Lower leg skin (tissue), 4 donors: ENCODE measurements around the gene ALDH7A1. TPM values are rescaled to one million over a fixed set of nuclear protein-coding genes. Genes with fewer than 3 reads are reported as not detected.

Source experiments
- DNase-seq, 2 donors: peaks; one replicate each; pipeline ENCODE4 v3.0.0-alpha.2; 2019; ENCODE audit warnings: low spot score in 2 of 2
- H3K4me3 ChIP-seq: fragments of 200-600 bp; sonication (generic); 2 replicates; pipeline ENCODE4 v1.5.1; 2017; ENCODE audit warnings: mild to moderate bottlenecking, low read depth; ENCODE audit not compliant: poor library complexity, severe bottlenecking
- POLR2A ChIP-seq, 2 donors: fragments of 450-650 bp; IDR thresholded peaks; one replicate each; pipeline ENCODE4 v1.6.1; 2016 to 2017; ENCODE audit warnings: antibody characterized with exemption in 2 of 2, mild to moderate bottlenecking in 1 of 2, moderate library complexity in 1 of 2
- WGBS, 2 donors: methylation state at CpG; one replicate each; pipeline ENCODE4 v1.1.5; 2018; 5-methylcytosine and 5-hydroxymethylcytosine counted together
- intact Hi-C: fragments of 100-400 bp; cut with DNase I; formaldehyde crosslinking; loops from one replicate; pipeline ENCODE4 v1.15.0; 2023; ENCODE audit warnings: low total_unique reads
- total RNA-seq, 4 donors: library from RNA; depleted of rRNA; stranded (reverse); fragments of >200 nt; gene quantifications; one replicate each; pipeline ENCODE4 v1.1.0, GENCODE V29; 2016
- TF ChIP-seq, protein P1 (sequence below), 3 donors: fragments of 450-650 bp; IDR thresholded peaks; one replicate each; pipeline ENCODE4 v1.5.1; 2016; ENCODE audit warnings: antibody characterized with exemption in 3 of 3, mild to moderate bottlenecking in 3 of 3, moderate library complexity in 2 of 3

The ALDH7A1 gene
- total RNA-seq, 4 donors from 2014 or later: 26.1 to 36.2 (median 31.4) TPM

DNA sequence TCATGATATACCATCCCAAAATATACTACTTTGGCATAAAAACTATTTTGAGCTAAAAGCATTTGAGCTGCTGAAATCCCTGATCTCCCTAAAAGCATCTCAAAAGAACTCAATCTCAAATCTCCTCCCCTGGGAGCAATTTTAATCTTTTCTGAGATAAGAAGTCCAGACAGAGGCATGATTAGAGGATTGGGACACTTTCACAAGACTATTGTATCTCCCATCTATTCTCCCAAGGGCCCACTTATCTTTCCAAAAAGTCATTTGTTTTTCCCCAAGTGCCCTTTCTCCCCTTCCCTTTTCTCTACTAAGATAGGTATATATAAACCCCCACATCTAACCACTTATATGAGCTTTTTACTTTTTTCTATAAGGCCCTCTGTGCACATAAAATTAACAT, 79.7 kb downstream of the ALDH7A1 start:
- intact Hi-C loops: no loop called here
- no peak overlapping the region for H3K4me3 ChIP-seq
- TF ChIP-seq, protein P1, sequence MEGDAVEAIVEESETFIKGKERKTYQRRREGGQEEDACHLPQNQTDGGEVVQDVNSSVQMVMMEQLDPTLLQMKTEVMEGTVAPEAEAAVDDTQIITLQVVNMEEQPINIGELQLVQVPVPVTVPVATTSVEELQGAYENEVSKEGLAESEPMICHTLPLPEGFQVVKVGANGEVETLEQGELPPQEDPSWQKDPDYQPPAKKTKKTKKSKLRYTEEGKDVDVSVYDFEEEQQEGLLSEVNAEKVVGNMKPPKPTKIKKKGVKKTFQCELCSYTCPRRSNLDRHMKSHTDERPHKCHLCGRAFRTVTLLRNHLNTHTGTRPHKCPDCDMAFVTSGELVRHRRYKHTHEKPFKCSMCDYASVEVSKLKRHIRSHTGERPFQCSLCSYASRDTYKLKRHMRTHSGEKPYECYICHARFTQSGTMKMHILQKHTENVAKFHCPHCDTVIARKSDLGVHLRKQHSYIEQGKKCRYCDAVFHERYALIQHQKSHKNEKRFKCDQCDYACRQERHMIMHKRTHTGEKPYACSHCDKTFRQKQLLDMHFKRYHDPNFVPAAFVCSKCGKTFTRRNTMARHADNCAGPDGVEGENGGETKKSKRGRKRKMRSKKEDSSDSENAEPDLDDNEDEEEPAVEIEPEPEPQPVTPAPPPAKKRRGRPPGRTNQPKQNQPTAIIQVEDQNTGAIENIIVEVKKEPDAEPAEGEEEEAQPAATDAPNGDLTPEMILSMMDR (IDR thresholded peaks at IDR 0.05): no peak
- TF ChIP-seq POLR2A (IDR thresholded peaks at IDR 0.05): no peak
- no peak for DNase-seq

DNA sequence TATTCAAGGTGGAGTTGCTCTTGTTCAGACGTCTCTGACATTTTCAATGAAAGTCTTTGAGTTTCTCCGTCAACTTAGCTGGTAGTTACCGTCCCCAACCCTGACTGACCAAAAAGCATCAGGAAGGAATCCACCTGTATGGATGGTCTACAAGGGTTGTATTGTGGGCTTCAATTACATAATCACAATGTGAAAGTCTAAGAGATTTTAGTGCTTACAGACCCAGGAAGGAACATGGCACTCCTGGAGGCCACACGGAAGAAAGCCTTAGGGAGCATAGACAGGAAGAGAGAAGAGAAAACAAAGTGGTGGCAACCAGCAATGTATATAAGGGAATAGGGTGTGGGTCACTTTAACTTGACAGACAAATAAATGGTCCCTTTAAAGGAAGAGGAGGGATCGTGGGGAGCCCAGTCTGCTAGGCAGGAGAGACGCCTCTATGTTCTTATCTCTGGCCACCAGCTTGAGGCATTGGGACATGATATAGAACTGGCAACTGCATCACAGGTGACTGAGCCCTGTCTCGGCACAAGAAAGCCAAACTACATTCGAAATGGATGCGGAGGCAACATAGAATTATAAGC, 80.4 kb downstream of the ALDH7A1 start:
- H3K4me3 ChIP-seq: no peak overlapping the region
- WGBS, 2 donors: 89 to 93% methylated on average over 9 of the region's 9 CpGs
- intact Hi-C loops: loop anchor here (5.0 kb wide), 1 partner anchor 1447 kb away; no protein-coding TSS in a partner anchor
- TF ChIP-seq, protein P1 (IDR thresholded peaks at IDR 0.05): no peak
- DNase-seq: no peak

DNA sequence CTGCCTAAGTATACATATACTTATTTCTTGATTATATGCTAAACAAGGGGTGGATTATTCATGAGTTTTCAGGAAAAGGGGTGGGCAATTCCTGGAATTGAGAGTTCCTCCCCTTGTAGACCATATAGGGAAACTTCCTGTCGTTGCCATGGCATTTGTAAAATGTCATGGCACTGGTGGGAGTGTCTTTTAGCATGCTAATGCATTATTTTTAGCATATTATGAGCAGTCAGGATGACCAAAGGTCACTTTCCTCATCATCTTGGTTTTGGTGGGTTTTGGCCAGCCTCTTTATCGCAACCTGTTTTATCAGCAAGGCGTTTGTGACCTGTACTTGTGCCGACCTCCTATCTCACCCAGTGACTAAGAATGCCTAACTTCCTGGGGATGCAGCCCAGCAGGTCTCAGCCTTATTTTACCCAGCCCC, 80.9 kb downstream of the ALDH7A1 start:
- WGBS, 2 donors: 85 to 93% methylated on average over 4 of the region's 4 CpGs
- no peak for TF ChIP-seq POLR2A (IDR thresholded peaks at IDR 0.05)
- TF ChIP-seq, protein P1 (IDR thresholded peaks at IDR 0.05): no peak
- intact Hi-C loops: loop anchor here (5.0 kb wide), 1 partner anchor 1447 kb away; no protein-coding TSS in a partner anchor
- H3K4me3 ChIP-seq: no peak overlapping the region
- DNase-seq: no peak

DNA sequence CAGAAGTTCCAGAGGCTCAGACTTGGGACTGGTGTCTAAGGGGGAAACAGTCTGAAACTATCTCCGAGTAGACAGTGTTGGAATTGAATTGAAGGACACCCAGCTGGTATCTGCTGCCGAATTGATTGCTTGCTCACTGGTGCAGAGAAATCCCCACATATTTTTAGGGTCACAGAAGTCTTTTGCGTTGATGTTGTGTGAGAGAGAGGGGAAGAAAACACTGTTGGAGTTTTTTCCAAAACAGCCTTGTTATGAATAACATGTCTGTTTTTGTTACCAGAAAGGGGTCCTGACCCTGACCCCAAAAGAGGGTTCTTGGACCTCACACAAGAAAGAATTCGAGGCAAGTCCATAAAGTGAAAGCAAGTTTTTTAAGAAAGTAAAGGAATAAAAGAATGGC, 81.3 kb downstream of the ALDH7A1 start:
- intact Hi-C loops: loop anchor here (5.0 kb wide), 1 partner anchor 1446 kb away; no protein-coding TSS in a partner anchor
- 71 to 83% methylated on average over 4 of the region's 4 CpGs for whole genome bisulfite sequencing, 2 donors
- H3K4me3 ChIP-seq: no peak overlapping the region
- DNase-seq: no peak
- no peak for TF ChIP-seq POLR2A (IDR thresholded peaks at IDR 0.05)
- TF ChIP-seq, protein P1 (IDR thresholded peaks at IDR 0.05): no peak

DNA sequence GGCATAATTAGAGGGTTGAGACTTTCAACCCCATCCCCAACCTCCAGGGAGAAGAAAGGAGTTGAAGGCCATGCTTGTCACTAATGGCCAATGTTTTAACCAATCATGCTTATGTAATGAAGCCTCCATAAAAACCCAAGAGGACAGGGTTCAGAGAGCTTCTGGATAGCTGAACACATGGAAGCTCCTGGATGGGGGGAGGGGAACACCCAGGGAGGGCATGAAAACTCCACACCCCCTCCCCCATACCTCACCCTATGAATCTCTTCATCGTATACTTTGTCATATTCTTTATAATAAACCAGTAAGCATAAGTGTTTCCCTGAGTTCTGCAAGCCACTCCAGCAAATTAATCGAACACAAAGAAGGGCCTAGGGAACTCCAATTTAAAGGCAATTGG, 81.7 kb downstream of the ALDH7A1 start:
- WGBS, 2 donors: 87 to 90% methylated on average over 2 of the region's 2 CpGs

More for the DNA sequence above, 81.7 kb downstream of the ALDH7A1 start:
- no peak overlapping the region for H3K4me3 ChIP-seq
- intact Hi-C loops: loop anchor here (5.0 kb wide), 1 partner anchor 1446 kb away; no protein-coding TSS in a partner anchor
- no peak for DNase-seq
- TF ChIP-seq, protein P1 (IDR thresholded peaks at IDR 0.05): no peak
- TF ChIP-seq POLR2A (IDR thresholded peaks at IDR 0.05): no peak
